CD4-positive, CD25-positive, alpha-beta regulatory T cell (primary cell): Measurements from ENCODE around the gene DENND11. TPM values are rescaled to one million over a fixed set of nuclear protein-coding genes. Genes with fewer than 3 reads are reported as not detected.

Experiments used
- ATAC-seq, 2 donors: fragments of 150-1000 bp; cut with Tn5 transposase; one replicate each; pipeline ENCODE4 v1.10.0; 2021; ENCODE audit warnings: low read depth in 2 of 2, moderate number of reproducible peaks in 2 of 2, moderate library complexity in 1 of 2
- DNase-seq, 3 donors: peaks; one replicate each; pipeline versions ENCODE4 v3.0.0 to v3.0.0-alpha.2; 2012 to 2022; ENCODE audit warnings: mixed read lengths in 1 of 3
- H3K27ac ChIP-seq: one replicate; pipeline ENCODE4 v1.7.0; 2013; ENCODE audit warnings: mild to moderate bottlenecking, low read length; ENCODE audit not compliant: insufficient read depth, poor library complexity, severe bottlenecking
- H3K27me3 ChIP-seq: one replicate; pipeline ENCODE4 v1.7.0; 2013; ENCODE audit warnings: low read length; ENCODE audit not compliant: control insufficient read depth, insufficient read depth
- H3K36me3 ChIP-seq: one replicate; pipeline ENCODE4 v1.7.0; 2013; ENCODE audit warnings: mild to moderate bottlenecking, low read length, moderate library complexity; ENCODE audit not compliant: control insufficient read depth, insufficient read depth
- H3K4me1 ChIP-seq: 2 replicates; pipeline ENCODE4 v1.7.0; 2013; ENCODE audit warnings: mild to moderate bottlenecking, low read length; ENCODE audit not compliant: insufficient read depth, control insufficient read depth, poor library complexity, severe bottlenecking
- H3K4me3 ChIP-seq: one replicate; pipeline ENCODE4 v1.7.0; 2013; ENCODE audit warnings: low read depth, mild to moderate bottlenecking, low read length, moderate library complexity
- H3K9me3 ChIP-seq, 2 experiments: 1 replicate in 1 of 2; 2 replicates in 1 of 2; pipeline ENCODE4 v1.7.0; 2013; ENCODE audit warnings: low read length in 2 of 2, mild to moderate bottlenecking in 1 of 2, moderate library complexity in 1 of 2; ENCODE audit not compliant: control insufficient read depth in 2 of 2
- H3K27ac Mint-ChIP-seq, 3 donors: one replicate each; pipeline ENCODE4 v1.8.0; 2020 to 2022; ENCODE audit warnings: mild to moderate bottlenecking in 3 of 3, mixed read lengths in 3 of 3, moderate library complexity in 2 of 3
- H3K27me3 Mint-ChIP-seq: one replicate; pipeline ENCODE4 v1.8.0; 2022; ENCODE audit warnings: mild to moderate bottlenecking, mixed read lengths
- H3K36me3 Mint-ChIP-seq: one replicate; pipeline ENCODE4 v1.8.0; 2020; ENCODE audit warnings: mixed read lengths
- H3K4me1 Mint-ChIP-seq, 4 donors: one replicate each; pipeline ENCODE4 v1.8.0; 2020 to 2022; ENCODE audit warnings: mixed read lengths in 4 of 4, mild to moderate bottlenecking in 1 of 4
- H3K4me3 Mint-ChIP-seq, 4 donors: one replicate each; pipeline ENCODE4 v1.8.0; 2020 to 2022; ENCODE audit warnings: mild to moderate bottlenecking in 4 of 4, mixed read lengths in 4 of 4, moderate library complexity in 3 of 4
- H3K9me3 Mint-ChIP-seq, 7 donors: one replicate each; pipeline ENCODE4 v1.8.0; 2020 to 2022; ENCODE audit warnings: mixed read lengths in 7 of 7, mild to moderate bottlenecking in 3 of 7, moderate library complexity in 2 of 7
- polyA plus RNA-seq, 4 donors: library from polyadenylated mRNA; unstranded; fragments of 300-500 nt; fragmentation: Illumina TruSeq; gene quantifications; one replicate each; pipeline ENCODE4 v1.2.3, GENCODE V29; 2021
- total RNA-seq: library from RNA; stranded (reverse); gene quantifications from one replicate; pipeline ENCODE4 v1.2.3, GENCODE V29; 2022

Gene DENND11
- total and polyA plus RNA-seq, 5 donors from 2014 or later, result 10.8 to 47.7 (median 11.2) TPM

GRCh38 chr7:141676618-141677017 is 25.3 kb downstream of the DENND11 start:
- Mint-ChIP-seq H3K4me3 (no peak overlapping the region), H3K4me1 (peaks cover 30 to 45% (median 33%) of the 10 kb centered on the region in 4 donors), H3K27ac (peak overlapping the region in 2 of 3 donors; percentile 69 to 73), H3K36me3 (peaks cover 32% of the 10 kb centered on the region), H3K27me3 (no peaks in the 10 kb centered on the region), H3K9me3 (peaks cover 0 to 1% (median 0%) of the 10 kb centered on the region in 7 donors)
- no peak overlapping the region for H3K4me3 ChIP-seq
- H3K27ac ChIP-seq, result no peak overlapping the region
- no peak for ATAC-seq
- H3K9me3 ChIP-seq, result no peaks in the 10 kb centered on the region
- H3K27me3 ChIP-seq, result no peaks in the 10 kb centered on the region
- H3K36me3 ChIP-seq, result peaks cover 16% of the 10 kb centered on the region
- peak in 1 of 3 donors; percentile 38 for DNase-seq
- peaks cover 14% of the 10 kb centered on the region for H3K4me1 ChIP-seq

- peak overlapping the region in 2 of 3 donors; percentile 73 to 96 for H3K27ac Mint-ChIP-seq
- H3K4me3 Mint-ChIP-seq, result no peak overlapping the region
- DNase-seq (peak in 1 of 3 donors; percentile 72), ATAC-seq (peak; percentile 59 to 60)
- Histone ChIP-seq H3K27me3 (no peaks in the 10 kb centered on the region), H3K4me1 (peaks cover 14% of the 10 kb centered on the region), H3K4me3 (peak overlapping the region; percentile 13), H3K9me3 (no peaks in the 10 kb centered on the region), H3K36me3 (peaks cover 12% of the 10 kb centered on the region), H3K27ac (no peak overlapping the region)
- no peaks in the 10 kb centered on the region for H3K27me3 Mint-ChIP-seq
- peaks cover 27% of the 10 kb centered on the region for H3K36me3 Mint-ChIP-seq
- H3K4me1 Mint-ChIP-seq, result peaks cover 27 to 36% (median 29%) of the 10 kb centered on the region in 4 donors
- peaks cover 0 to 1% (median 0%) of the 10 kb centered on the region in 7 donors for H3K9me3 Mint-ChIP-seq
These were observed 26.3 kb downstream of the DENND11 start for GRCh38 chr7:141675436-141676215.

DNA sequence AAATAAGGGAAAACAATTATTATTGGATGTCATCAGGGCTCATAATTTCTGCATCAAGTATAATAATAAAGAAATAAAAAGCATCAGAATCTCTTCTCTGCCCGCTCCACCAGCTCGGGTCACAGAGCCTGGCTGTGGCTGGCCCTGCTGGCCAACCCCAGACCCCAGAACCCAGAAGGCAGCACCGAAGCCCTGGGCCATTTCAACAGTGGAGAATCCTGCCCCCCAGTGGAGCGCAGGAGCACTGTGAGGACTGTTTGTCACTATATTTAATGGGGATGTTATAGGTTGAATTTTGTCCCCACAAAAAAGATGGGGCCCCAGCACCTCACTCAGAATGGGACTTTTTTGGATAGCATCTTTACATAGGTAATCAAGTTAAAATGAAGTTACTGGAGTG is 27.3 kb downstream of the DENND11 start:
- no peaks in the 10 kb centered on the region for H3K9me3 ChIP-seq
- H3K36me3 ChIP-seq, result peaks cover 8% of the 10 kb centered on the region
- peak in 1 of 3 donors; percentile 35 for DNase-seq
- no peak overlapping the region for H3K27ac ChIP-seq
- H3K4me1 Mint-ChIP-seq, result peaks cover 22 to 27% (median 26%) of the 10 kb centered on the region in 4 donors
- ATAC-seq, result no peak
- H3K4me3 Mint-ChIP-seq, result no peak overlapping the region
- peaks cover 0 to 1% (median 0%) of the 10 kb centered on the region in 7 donors for H3K9me3 Mint-ChIP-seq
- H3K27me3 Mint-ChIP-seq, result no peaks in the 10 kb centered on the region
- peak overlapping the region in 2 of 3 donors; percentile 38 to 73 for H3K27ac Mint-ChIP-seq
- no peak overlapping the region for H3K4me3 ChIP-seq
- peaks cover 14% of the 10 kb centered on the region for H3K4me1 ChIP-seq
- no peaks in the 10 kb centered on the region for H3K27me3 ChIP-seq
- H3K36me3 Mint-ChIP-seq, result peaks cover 24% of the 10 kb centered on the region

DNA sequence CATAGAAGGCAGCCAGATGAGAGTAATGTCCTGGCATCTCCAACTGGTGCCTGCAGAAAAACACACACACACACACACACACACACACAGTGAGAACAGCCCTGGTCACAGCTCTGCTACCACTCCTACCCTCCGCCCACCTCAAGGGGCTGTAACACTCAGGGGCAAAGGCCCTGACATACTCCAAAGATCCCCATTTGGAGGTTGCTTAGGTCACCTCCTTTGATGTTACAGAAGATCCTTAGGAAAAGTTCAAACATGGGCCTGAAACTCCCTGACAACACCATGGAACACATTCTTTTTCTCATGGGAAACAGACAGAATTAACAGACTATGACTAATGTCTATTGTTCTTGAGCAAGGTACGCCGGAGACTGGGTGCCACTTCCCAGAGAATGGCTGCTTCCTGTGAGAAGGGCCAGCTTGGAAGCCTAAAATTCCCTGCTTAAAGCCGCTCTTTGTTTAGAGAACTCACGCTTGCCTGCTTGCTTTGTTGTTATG is 27.7 kb downstream of the DENND11 start:
- H3K27ac ChIP-seq, result no peak overlapping the region
- H3K4me1 Mint-ChIP-seq, result peaks cover 21 to 25% (median 25%) of the 10 kb centered on the region in 4 donors
- ATAC-seq, result no peak
- H3K4me3 ChIP-seq, result no peak overlapping the region
- peaks cover 24% of the 10 kb centered on the region for H3K36me3 Mint-ChIP-seq
- H3K4me3 Mint-ChIP-seq, result no peak overlapping the region
- H3K27ac Mint-ChIP-seq, result peak overlapping the region in 1 of 3 donors; percentile 38
- H3K9me3 ChIP-seq, result no peaks in the 10 kb centered on the region
- H3K27me3 ChIP-seq, result no peaks in the 10 kb centered on the region
- no peak for DNase-seq
- H3K4me1 ChIP-seq, result peaks cover 14% of the 10 kb centered on the region
- no peaks in the 10 kb centered on the region for H3K27me3 Mint-ChIP-seq
- peaks cover 8% of the 10 kb centered on the region for H3K36me3 ChIP-seq
- peaks cover 0 to 1% (median 0%) of the 10 kb centered on the region in 7 donors for H3K9me3 Mint-ChIP-seq

DNA sequence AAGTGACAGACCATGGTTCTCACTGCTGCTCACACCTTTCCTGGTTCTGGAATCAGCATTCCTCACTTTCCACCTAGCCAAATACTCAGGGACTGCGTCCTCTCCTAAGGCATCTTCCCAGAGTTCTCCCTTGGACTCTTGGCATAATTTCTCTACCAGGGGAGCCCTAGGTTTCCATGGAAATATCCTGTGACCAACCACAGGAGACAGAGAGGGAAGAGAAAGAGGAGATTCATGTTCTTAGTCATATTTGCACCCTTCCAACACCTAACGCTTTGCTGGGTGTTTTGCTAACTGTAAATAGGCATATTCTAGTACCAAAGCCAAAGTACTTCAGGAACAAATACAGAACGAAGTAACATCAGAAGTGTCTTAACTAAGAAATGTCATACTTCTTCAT is 28.6 kb downstream of the DENND11 start:
- no peak for ATAC-seq
- no peaks in the 10 kb centered on the region for H3K9me3 ChIP-seq
- H3K4me3 ChIP-seq, result no peak overlapping the region
- H3K4me1 Mint-ChIP-seq, result peaks cover 15 to 22% (median 17%) of the 10 kb centered on the region in 4 donors
- H3K27me3 ChIP-seq, result no peaks in the 10 kb centered on the region
- H3K9me3 Mint-ChIP-seq, result peaks cover 0 to 1% (median 0%) of the 10 kb centered on the region in 7 donors
- no peak overlapping the region for H3K27ac ChIP-seq
- peak overlapping the region in 1 of 3 donors; percentile 26 for H3K27ac Mint-ChIP-seq
- DNase-seq, result no peak
- H3K27me3 Mint-ChIP-seq, result no peaks in the 10 kb centered on the region
- peaks cover 28% of the 10 kb centered on the region for H3K36me3 Mint-ChIP-seq
- H3K4me1 ChIP-seq, result peaks cover 14% of the 10 kb centered on the region
- peaks cover 8% of the 10 kb centered on the region for H3K36me3 ChIP-seq
- no peak overlapping the region for H3K4me3 Mint-ChIP-seq

- H3K4me1 Mint-ChIP-seq, result peaks cover 15 to 18% (median 16%) of the 10 kb centered on the region in 4 donors
- Histone ChIP-seq H3K9me3 (no peaks in the 10 kb centered on the region), H3K4me3 (no peak overlapping the region), H3K36me3 (peaks cover 11% of the 10 kb centered on the region), H3K27me3 (no peaks in the 10 kb centered on the region), H3K4me1 (peaks cover 14% of the 10 kb centered on the region), H3K27ac (no peak overlapping the region)
- peak overlapping the region in 2 of 3 donors; percentile 59 to 79 for H3K27ac Mint-ChIP-seq
- peaks cover 0 to 1% (median 0%) of the 10 kb centered on the region in 7 donors for H3K9me3 Mint-ChIP-seq
- peaks cover 31% of the 10 kb centered on the region for H3K36me3 Mint-ChIP-seq
- H3K27me3 Mint-ChIP-seq, result no peaks in the 10 kb centered on the region
- DNase-seq, result no peak
- H3K4me3 Mint-ChIP-seq, result no peak overlapping the region
- ATAC-seq, result no peak
These were observed 30.1 kb downstream of the DENND11 start for GRCh38 chr7:141671705-141672496.

GRCh38 chr7:141668853-141669252 is 33.1 kb downstream of the DENND11 start:
- Mint-ChIP-seq H3K4me1 (peaks cover 0 to 9% (median 3%) of the 10 kb centered on the region in 4 donors), H3K4me3 (no peak overlapping the region), H3K9me3 (peaks cover 0 to 1% (median 0%) of the 10 kb centered on the region in 7 donors), H3K27me3 (no peaks in the 10 kb centered on the region), H3K36me3 (peaks cover 33% of the 10 kb centered on the region), H3K27ac (peak overlapping the region in 2 of 3 donors; percentile 52 to 63)
- no peaks in the 10 kb centered on the region for H3K4me1 ChIP-seq
- H3K36me3 ChIP-seq, result peaks cover 29% of the 10 kb centered on the region
- no peaks in the 10 kb centered on the region for H3K9me3 ChIP-seq
- no peak for ATAC-seq
- H3K27me3 ChIP-seq, result no peaks in the 10 kb centered on the region
- no peak overlapping the region for H3K4me3 ChIP-seq
- DNase-seq, result no peak
- no peak overlapping the region for H3K27ac ChIP-seq
